ENCODE data around the gene SPATA19.

Gene SPATA19

GRCh38 chr11:133844217-133844616, 1.1 kb downstream of the SPATA19 start:
- no peak for TF ChIP-seq ZNF274 (IDR thresholded peaks at IDR 0.05; ENCODE audit: low read depth, low read length)
- no peak overlapping the region for H3K4me3 ChIP-seq (ENCODE audit: low read length)

GRCh38 chr11:133843454-133843987, 1.8 kb downstream of the SPATA19 start:
- no peak for TF ChIP-seq ZNF274 (IDR thresholded peaks at IDR 0.05; ENCODE audit: low read depth, low read length)
- no peak overlapping the region for H3K4me3 ChIP-seq (ENCODE audit: low read length)

GRCh38 chr11:133842730-133843129, 2.6 kb downstream of the SPATA19 start:
- TF ChIP-seq ZNF274 (IDR thresholded peaks at IDR 0.05; ENCODE audit: low read depth, low read length): no peak
- no peak overlapping the region for H3K4me3 ChIP-seq (ENCODE audit: low read length)

- no peak for TF ChIP-seq ZNF274 (IDR thresholded peaks at IDR 0.05; ENCODE audit: low read depth, low read length)
- H3K4me3 ChIP-seq (ENCODE audit: low read length): no peak overlapping the region
These were observed 3.3 kb downstream of the SPATA19 start for GRCh38 chr11:133842053-133842452.

GRCh38 chr11:133841279-133842043, 3.9 kb downstream of the SPATA19 start:
- no peak for TF ChIP-seq ZNF274 (IDR thresholded peaks at IDR 0.05; ENCODE audit: low read depth, low read length)
- no peak overlapping the region for H3K4me3 ChIP-seq (ENCODE audit: low read length)

GRCh38 chr11:133840479-133840941, 4.8 kb downstream of the SPATA19 start:
- no peak overlapping the region for H3K4me3 ChIP-seq (ENCODE audit: low read length)
- no peak for TF ChIP-seq ZNF274 (IDR thresholded peaks at IDR 0.05; ENCODE audit: low read depth, low read length)

GRCh38 chr11:133835593-133836548, 9.4 kb downstream of the SPATA19 start:
- TF ChIP-seq ZNF274 (IDR thresholded peaks at IDR 0.05; ENCODE audit: low read depth, low read length): no peak
- no peak overlapping the region for H3K4me3 ChIP-seq (ENCODE audit: low read length)

- no peak for TF ChIP-seq ZNF274 (IDR thresholded peaks at IDR 0.05; ENCODE audit: low read depth, low read length)
- H3K4me3 ChIP-seq (ENCODE audit: low read length): no peak overlapping the region
These were observed 10.4 kb downstream of the SPATA19 start for GRCh38 chr11:133834682-133835592.

GRCh38 chr11:133833898-133834681, 11.2 kb downstream of the SPATA19 start:
- H3K4me3 ChIP-seq (ENCODE audit: low read length): no peak overlapping the region
- no peak for TF ChIP-seq ZNF274 (IDR thresholded peaks at IDR 0.05; ENCODE audit: low read depth, low read length)

- TF ChIP-seq ZNF274 (IDR thresholded peaks at IDR 0.05; ENCODE audit: low read depth, low read length): no peak
- no peak overlapping the region for H3K4me3 ChIP-seq (ENCODE audit: low read length)
These were observed 12.1 kb downstream of the SPATA19 start for GRCh38 chr11:133832991-133833897.

GRCh38 chr11:133832096-133832990, 13.0 kb downstream of the SPATA19 start:
- no peak overlapping the region for H3K4me3 ChIP-seq (ENCODE audit: low read length)
- TF ChIP-seq ZNF274 (IDR thresholded peaks at IDR 0.05; ENCODE audit: low read depth, low read length): no peak

Measured in GM08714 (cell line).